Fibroblast of the aortic adventitia (primary cell): ENCODE data around the gene RNF125. TPM values are rescaled to one million over a fixed set of nuclear protein-coding genes. Genes with fewer than 3 reads are reported as not detected.

Experiments
- DNase-seq: peaks from one replicate; pipeline ENCODE4 v3.0.0-alpha.2; 2010; ENCODE audit warnings: low read depth
- H3K4me3 ChIP-seq: 2 replicates; pipeline ENCODE4 v1.5.1; 2011; ENCODE audit warnings: low read depth, mild to moderate bottlenecking, control low read depth, low read length, moderate library complexity
- CTCF ChIP-seq: IDR thresholded peaks from 2 replicates; pipeline ENCODE4 v1.5.1; 2011; ENCODE audit warnings: mild to moderate bottlenecking, low read length, control low read depth, inconsistent platforms; ENCODE audit not compliant: insufficient read depth
- total RNA-seq: library from RNA; depleted of rRNA; stranded (reverse); fragments of >200 nt; gene quantifications from 2 replicates; pipeline ENCODE4 v1.2.3, GENCODE V29; 2012; ENCODE audit warnings: low replicate concordance

RNF125 gene
- total RNA-seq, 1 donor = 1.6 TPM

GRCh38 chr18:32095900-32096229 lies 77.2 kb downstream of the RNF125 start:
- no peak for DNase-seq
- no peak overlapping the region for H3K4me3 ChIP-seq
- TF ChIP-seq CTCF = no peak

GRCh38 chr18:32096946-32097345 lies 78.3 kb downstream of the RNF125 start:
- TF ChIP-seq CTCF = no peak
- no peak for DNase-seq
- H3K4me3 ChIP-seq = no peak overlapping the region

GRCh38 chr18:32104516-32104915 lies 85.9 kb downstream of the RNF125 start:
- H3K4me3 ChIP-seq = no peak overlapping the region
- no peak for TF ChIP-seq CTCF
- no peak for DNase-seq

- no peak for DNase-seq
- no peak overlapping the region for H3K4me3 ChIP-seq
- TF ChIP-seq CTCF = no peak
Measured at GRCh38 chr18:32110005-32110404, 91.4 kb downstream of the RNF125 start.

GRCh38 chr18:32111706-32112105 lies 93.1 kb downstream of the RNF125 start:
- no peak for DNase-seq
- H3K4me3 ChIP-seq = no peak overlapping the region
- no peak for TF ChIP-seq CTCF

GRCh38 chr18:32112826-32113225 lies 94.2 kb downstream of the RNF125 start:
- no peak for DNase-seq
- H3K4me3 ChIP-seq = no peak overlapping the region
- TF ChIP-seq CTCF = no peak

- DNase-seq = no peak
- no peak for TF ChIP-seq CTCF
- no peak overlapping the region for H3K4me3 ChIP-seq
Measured at GRCh38 chr18:32114293-32114942, 95.8 kb downstream of the RNF125 start.
